HTR-8/SVneo (cell line): ENCODE results near the gene CDKN1B.

ENCODE experiments used
- DNase-seq: peaks from one replicate; pipeline ENCODE4 v3.0.0; 2011; ENCODE audit warnings: low spot score, mixed read lengths; ENCODE audit not compliant: insufficient read length
- FAIRE-seq: peaks from 2 replicates; lab custom pipeline; 2011; peaks lifted over from hg19 to GRCh38; lab: Jason Lieb, UNC

Gene CDKN1B

DNA sequence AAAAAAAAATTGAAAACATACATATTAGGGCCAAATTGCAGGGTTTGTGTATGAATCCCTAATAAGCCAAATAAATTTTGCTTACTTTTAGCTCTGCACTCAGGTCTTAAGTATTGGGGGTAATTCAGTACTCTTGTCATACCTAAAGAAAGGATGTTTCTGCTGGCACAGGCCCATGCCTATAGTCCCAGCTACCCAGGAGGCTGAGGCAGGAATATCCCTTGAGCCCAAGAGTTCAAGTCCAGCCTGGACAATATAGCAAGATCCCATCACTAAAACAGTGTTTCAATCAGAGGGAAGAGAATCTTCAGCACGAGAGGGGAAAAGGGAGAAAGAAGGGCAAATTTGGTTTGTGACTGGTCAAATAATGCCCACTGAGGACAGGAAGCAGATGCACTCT, 17.8 kb upstream of the CDKN1B start:
- DNase-seq (no peak), FAIRE-seq (no peak)

GRCh38 chr12:12700254-12700653, 16.9 kb upstream of the CDKN1B start:
- no peak for FAIRE-seq
- DNase-seq = no peak

DNA sequence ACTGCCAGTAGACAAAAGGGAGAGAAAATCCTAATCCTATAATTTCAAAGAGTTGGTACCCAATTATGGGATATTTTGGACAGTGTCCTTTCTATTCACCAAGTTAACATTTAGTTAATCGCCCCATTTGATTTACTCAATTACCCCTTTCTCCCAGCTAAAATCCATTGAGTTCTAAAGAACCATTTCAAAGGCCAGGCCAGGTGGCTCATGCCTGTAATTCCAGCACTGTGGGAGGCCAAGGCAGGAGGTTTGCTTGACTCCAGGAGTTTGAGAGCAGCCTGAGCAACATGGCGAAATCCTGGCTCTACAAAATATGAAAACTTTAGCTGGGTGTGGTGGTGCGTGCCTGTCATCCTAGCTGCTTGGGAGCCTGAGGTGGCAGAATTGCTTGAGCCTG, 15.7 kb upstream of the CDKN1B start:
- no peak for FAIRE-seq
- DNase-seq = no peak

GRCh38 chr12:12704593-12705230, 12.5 kb upstream of the CDKN1B start:
- FAIRE-seq (no peak), DNase-seq (peak; percentile 57)

DNA sequence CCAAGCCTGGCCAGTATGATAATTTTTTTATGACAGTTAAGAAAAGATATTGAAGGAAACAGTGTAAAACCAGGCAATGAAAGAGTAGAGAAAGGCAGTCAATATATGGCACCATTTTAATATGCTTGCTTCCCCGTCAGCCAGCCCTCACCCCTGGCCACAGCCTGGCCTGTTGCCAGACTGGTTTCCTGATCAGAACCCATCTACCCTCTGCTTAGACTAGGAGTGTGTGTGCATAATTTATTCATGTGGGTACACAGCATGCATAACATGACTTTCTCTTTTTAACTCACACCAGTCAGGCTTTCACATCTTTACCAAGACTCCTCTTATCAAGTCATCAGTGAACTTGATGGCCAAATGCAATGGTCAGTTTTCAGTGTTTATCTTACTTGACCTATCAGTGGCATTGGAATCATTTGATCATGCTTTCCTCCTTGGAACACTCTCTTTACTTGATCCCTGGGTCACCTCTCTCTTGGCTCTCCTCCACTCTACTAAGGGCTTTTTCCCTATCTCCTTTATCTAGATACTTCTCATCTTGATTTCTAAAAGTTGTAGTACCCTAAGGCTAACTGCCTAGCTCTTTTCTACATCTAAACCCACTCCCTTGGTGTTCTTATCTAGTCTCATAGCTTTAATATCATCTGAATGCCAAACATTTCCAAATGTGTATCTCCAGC, 11.2 kb upstream of the CDKN1B start:
- no peak for FAIRE-seq
- DNase-seq = no peak

- DNase-seq (no peak), FAIRE-seq (no peak)
These were observed 3.3 kb upstream of the CDKN1B start for GRCh38 chr12:12713932-12714275.

DNA sequence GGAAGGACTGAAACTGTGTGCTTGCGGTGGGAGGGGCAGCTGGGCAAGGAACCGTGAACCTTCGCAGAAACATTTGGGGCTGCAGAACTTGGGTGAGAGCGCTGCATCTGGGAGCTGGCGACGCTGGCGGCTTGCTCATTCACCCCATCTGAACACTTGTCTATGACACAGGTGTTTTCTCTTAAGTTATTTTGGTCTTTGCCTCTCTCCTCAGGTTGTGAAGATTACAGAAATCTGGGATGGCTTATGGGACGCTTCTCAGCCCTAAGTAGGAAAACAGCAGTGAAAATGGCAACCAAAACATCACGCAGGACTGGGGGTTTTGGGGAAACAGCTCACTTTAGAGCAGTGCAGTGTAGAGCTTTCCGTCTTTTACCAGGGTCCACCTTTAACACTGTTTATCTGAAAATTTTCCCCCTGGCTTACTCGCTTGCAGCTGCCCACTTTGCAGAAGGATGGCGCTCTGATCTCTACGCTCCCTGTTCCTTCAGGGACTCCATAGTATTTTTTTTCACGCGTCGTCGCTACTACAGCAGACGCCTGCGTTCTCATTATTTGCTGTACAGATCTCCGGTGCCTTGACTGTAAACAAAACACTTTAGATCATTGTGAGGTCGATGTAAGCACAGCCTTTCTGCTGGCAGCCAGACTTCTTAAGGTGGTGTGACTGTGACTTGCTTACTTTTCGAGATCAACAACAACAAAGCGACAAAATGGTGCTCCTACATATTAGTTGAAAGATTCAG, 2.7 kb upstream of the CDKN1B start:
- no peak for DNase-seq
- no peak for FAIRE-seq

DNA sequence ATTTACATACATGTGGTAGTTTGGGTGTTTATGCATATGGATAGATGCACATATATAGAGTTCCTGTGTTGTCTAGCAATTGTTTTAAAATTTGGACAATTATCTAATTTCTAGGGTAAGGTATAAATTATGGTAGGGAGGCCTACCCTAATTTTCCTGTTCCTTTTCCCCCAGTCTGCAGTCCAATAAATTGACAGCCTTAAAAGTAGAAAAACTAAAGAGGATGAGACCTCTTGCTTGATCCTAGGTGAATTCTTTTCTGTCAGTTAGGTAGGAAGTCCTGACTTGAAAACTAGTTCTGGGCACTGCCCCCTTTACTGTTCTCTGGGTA, 2.1 kb upstream of the CDKN1B start:
- DNase-seq (no peak), FAIRE-seq (no peak)

DNA sequence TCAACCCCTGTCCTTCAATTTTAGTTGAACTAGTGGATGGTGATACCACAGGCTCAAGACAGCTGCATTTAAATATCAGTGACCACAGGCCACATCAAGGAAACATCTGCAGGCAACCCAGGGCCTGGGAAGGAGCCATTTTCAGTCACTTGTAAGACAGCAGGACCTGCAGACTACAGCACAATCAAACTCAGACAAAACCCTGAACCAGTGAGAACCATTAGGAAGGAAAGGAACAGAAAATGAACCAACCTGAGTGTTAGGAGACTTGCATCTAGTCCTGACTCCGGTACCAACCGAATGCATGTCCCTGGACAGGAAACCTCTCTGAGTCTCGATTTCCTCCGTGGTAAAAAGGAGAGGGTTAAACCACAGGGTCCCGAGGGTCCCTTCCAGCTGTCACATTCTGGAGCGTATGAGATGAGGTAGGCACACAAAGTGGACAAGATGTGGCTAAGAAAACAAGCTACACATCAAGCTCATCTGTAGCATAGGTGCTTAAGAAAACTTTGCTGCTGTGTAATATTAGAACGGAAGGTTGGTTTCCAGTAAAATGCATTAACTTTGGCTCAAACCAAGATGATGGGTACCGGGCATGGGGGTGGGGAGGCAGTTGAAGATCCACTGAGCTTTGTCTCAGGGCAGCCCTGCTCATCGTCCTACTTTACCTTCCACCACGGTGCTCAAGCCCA, 1.6 kb upstream of the CDKN1B start:
- FAIRE-seq (no peak), DNase-seq (no peak)

DNA sequence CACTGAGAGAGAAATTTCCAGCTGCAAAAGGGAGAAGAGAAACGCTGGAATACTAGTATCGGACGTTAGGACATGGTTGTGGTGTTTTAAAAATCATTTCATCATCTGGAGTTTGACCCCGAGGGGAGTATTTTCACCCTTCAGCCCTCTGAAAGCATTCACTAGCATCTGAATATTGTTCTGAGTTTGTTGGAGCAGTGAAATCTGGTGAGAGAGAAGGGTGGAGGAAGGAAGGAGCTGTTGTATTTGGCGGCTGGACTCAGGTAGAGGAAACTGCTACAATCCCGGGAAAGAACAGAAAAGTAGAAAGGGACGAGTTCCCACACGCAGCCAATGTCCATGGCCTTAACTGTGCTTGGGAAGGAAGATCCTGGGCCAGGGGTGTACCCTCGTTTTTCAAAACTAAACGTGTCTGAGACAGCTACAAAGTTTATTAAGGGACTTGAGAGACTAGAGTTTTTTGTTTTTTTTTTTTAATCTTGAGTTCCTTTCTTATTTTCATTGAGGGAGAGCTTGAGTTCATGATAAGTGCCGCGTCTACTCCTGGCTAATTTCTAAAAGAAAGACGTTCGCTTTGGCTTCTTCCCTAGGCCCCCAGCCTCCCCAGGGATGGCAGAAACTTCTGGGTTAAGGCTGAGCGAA, 896 bp upstream of the CDKN1B start:
- DNase-seq = no peak
- no peak for FAIRE-seq

GRCh38 chr12:12717586-12718380, 615 bp downstream of the CDKN1B start:
- DNase-seq = no peak

GRCh38 chr12:12718381-12718759, 1.2 kb downstream of the CDKN1B start:
- DNase-seq = no peak
- no peak for FAIRE-seq

More at GRCh38 chr12:12717586-12718380, 615 bp downstream of the CDKN1B start:
- FAIRE-seq = no peak

DNA sequence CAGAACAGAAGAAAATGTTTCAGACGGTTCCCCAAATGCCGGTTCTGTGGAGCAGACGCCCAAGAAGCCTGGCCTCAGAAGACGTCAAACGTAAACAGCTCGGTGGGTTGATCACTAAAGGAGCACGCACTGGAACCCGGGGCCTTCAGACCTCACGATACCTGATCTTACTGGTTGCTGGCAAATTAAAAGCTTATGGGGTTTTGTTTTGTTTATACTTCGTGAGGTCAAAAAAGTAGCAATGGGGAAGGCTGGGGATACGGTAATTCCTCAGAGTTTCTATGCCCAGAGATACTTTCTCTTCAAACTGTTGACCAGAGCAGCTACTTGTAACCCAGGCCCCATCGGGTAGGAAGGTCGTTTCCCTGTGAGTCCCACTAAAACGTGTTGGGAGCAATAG, 1.7 kb downstream of the CDKN1B start:
- DNase-seq = no peak
- FAIRE-seq = no peak

DNA sequence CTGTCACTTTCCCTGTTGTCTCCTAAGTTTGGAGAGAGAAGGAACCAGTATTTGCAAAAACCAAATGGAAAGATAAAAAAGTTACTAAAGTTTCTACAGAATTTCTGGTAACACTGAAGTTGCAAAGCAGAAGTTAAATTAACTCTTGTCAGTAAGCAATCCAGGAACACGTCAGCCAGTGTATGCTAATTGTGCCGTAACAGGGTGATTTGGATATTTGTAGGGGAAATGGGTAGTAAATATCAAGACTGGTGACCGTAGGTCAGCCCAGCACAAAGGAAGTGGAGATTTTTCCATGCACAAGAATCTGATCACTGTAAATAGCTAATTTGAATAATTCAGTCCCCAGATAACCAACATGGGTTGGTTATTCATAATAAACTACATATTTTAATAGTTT, 2.3 kb downstream of the CDKN1B start:
- DNase-seq (no peak), FAIRE-seq (no peak)

DNA sequence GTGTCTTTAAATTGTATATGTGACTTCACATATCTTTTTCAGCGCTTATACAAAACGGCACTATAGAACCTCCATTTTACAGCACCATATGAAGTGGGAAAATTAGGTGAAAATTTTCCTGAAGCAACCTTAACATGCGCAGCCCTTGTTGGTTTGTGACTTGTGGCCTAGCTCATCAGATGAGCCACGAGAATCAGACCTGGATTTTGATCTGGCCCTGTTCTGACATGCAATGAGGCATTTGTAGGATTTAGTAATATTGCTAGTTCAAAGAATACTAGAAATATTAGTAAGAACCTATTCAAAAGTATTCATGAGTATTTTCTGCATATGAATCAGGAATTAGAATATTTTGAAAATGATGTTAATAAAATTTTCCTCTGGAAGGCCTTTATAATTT, 2.9 kb downstream of the CDKN1B start:
- DNase-seq (no peak), FAIRE-seq (no peak)

GRCh38 chr12:12720672-12721161, 3.5 kb downstream of the CDKN1B start:
- FAIRE-seq (no peak), DNase-seq (no peak)

GRCh38 chr12:12721176-12721751, 4.1 kb downstream of the CDKN1B start:
- FAIRE-seq (no peak), DNase-seq (no peak)

DNA sequence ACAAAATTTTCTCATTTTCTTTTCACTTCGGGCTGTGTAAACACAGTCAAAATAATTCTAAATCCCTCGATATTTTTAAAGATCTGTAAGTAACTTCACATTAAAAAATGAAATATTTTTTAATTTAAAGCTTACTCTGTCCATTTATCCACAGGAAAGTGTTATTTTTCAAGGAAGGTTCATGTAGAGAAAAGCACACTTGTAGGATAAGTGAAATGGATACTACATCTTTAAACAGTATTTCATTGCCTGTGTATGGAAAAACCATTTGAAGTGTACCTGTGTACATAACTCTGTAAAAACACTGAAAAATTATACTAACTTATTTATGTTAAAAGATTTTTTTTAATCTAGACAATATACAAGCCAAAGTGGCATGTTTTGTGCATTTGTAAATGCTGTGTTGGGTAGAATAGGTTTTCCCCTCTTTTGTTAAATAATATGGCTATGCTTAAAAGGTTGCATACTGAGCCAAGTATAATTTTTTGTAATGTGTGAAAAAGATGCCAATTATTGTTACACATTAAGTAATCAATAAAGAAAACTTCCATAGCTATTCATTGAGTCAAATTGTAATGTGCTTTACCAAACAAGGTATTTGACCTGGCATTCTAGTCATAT, 4.8 kb downstream of the CDKN1B start:
- FAIRE-seq (no peak), DNase-seq (no peak)
